Stimulated activated CD4-positive, alpha-beta T cell treated with anti-CD3 and anti-CD28 coated beads, Interleukin-4, amount 100 ng/mL, for 48 hours (primary cell): Measurements from ENCODE around the gene NCAPG.

Experiments used
- DNase-seq, 2 donors: peaks; one replicate each; pipeline ENCODE4 v3.0.0-alpha.2; 2020; ENCODE audit warnings: low read depth in 2 of 2

The NCAPG gene

GRCh38 chr4:17810260-17811077 lies at the start of gene NCAPG, which contains the start of gene DCAF16:
Gene NCAPG (plus strand): TSS chr4:17810979. CDS start chr4:17811078, 99 bp downstream.
Gene DCAF16 (minus strand): TSS chr4:17810757. CDS start chr4:17804141, 6,616 bp downstream.
- peak; percentile 98 to 99 for DNase-seq

GRCh38 chr4:17761062-17761461 lies 49.7 kb upstream of the NCAPG start:
- DNase-seq: no peak

GRCh38 chr4:17762726-17763125 lies 48.1 kb upstream of the NCAPG start:
- no peak for DNase-seq

GRCh38 chr4:17763416-17763815 lies 47.4 kb upstream of the NCAPG start:
- DNase-seq: no peak

- no peak for DNase-seq
These were observed 46.8 kb upstream of the NCAPG start for GRCh38 chr4:17763931-17764330.

GRCh38 chr4:17765514-17766286 lies 45.1 kb upstream of the NCAPG start:
- DNase-seq: no peak

GRCh38 chr4:17766826-17767458 lies 43.8 kb upstream of the NCAPG start:
- DNase-seq: no peak

GRCh38 chr4:17769406-17770174 lies 41.2 kb upstream of the NCAPG start:
- DNase-seq: no peak

- no peak for DNase-seq
These were observed 39.9 kb upstream of the NCAPG start for GRCh38 chr4:17770845-17771244.

- DNase-seq: no peak
These were observed 39.4 kb upstream of the NCAPG start for GRCh38 chr4:17771284-17771908.

- no peak for DNase-seq
These were observed 37.6 kb upstream of the NCAPG start for GRCh38 chr4:17773135-17773698.

GRCh38 chr4:17778431-17778830 lies 32.3 kb upstream of the NCAPG start:
- DNase-seq: no peak

- DNase-seq: no peak
These were observed 30.1 kb upstream of the NCAPG start for GRCh38 chr4:17780501-17781299.

GRCh38 chr4:17781300-17782287 lies 29.2 kb upstream of the NCAPG start, which contains the start of gene FAM184B:
Gene FAM184B (minus strand): TSS chr4:17781621. CDS start chr4:17781299, 322 bp downstream.
- DNase-seq: no peak

GRCh38 chr4:17785858-17786257 lies 24.9 kb upstream of the NCAPG start:
- no peak for DNase-seq

- no peak for DNase-seq
These were observed 24.2 kb upstream of the NCAPG start for GRCh38 chr4:17786567-17786966.

- DNase-seq: no peak
These were observed 23.5 kb upstream of the NCAPG start for GRCh38 chr4:17787315-17787714.

GRCh38 chr4:17788956-17789355 lies 21.8 kb upstream of the NCAPG start:
- DNase-seq: no peak

GRCh38 chr4:17794730-17795129 lies 16.0 kb upstream of the NCAPG start:
- DNase-seq: no peak
